Activated naive CD4-positive, alpha-beta T cell treated with anti-CD3 and anti-CD28 coated beads for 36 hours (primary cell): ENCODE data around the gene FNDC3A. TPM values are rescaled to one million over a fixed set of nuclear protein-coding genes. Genes with fewer than 3 reads are reported as not detected.
"Not testable (repeated sequence)": the region's sequence is repeated elsewhere in the genome, so short reads cannot be mapped to it uniquely, and the experiment has no call there.

ENCODE experiments used
- CTCF ChIA-PET: fragments of 350-600 bp; sonication (Branson Sonifier 250); formaldehyde crosslinking; loops from one replicate; lab custom pipeline; 2021; ENCODE audit warnings: antibody characterized with exemption; lab: Charles Lee
- DNase-seq: peaks from one replicate; pipeline ENCODE4 v3.0.0-alpha.2; 2020
- H3K27ac Mint-ChIP-seq: one replicate; pipeline ENCODE4 v1.8.0; 2021; ENCODE audit warnings: mild to moderate bottlenecking, mixed read lengths
- H3K27me3 Mint-ChIP-seq: one replicate; pipeline ENCODE4 v1.8.0; 2021; ENCODE audit warnings: low read depth, mixed read lengths
- H3K36me3 Mint-ChIP-seq: one replicate; pipeline ENCODE4 v1.8.0; 2021; ENCODE audit warnings: low read depth, mixed read lengths
- H3K4me1 Mint-ChIP-seq: one replicate; pipeline ENCODE4 v1.8.0; 2021; ENCODE audit warnings: low read depth, mixed read lengths
- H3K4me3 Mint-ChIP-seq: one replicate; pipeline ENCODE4 v1.8.0; 2021; ENCODE audit warnings: mild to moderate bottlenecking, moderate library complexity, mixed read lengths
- H3K9me3 Mint-ChIP-seq: one replicate; pipeline ENCODE4 v1.8.0; 2021; ENCODE audit warnings: mixed read lengths
- intact Hi-C: fragments of 100-400 bp; cut with micrococcal nuclease; formaldehyde crosslinking; loops from one replicate; pipeline ENCODE4 v1.15.1; 2023
- total RNA-seq, 2 experiments: library from RNA; stranded (reverse); gene quantifications; one replicate each; pipeline ENCODE4 v1.2.3, GENCODE V29; 2021

FNDC3A gene
- total RNA-seq, 2 experiments from 2014 or later, result 17.1 to 18.3 TPM

- CTCF ChIA-PET, result no interaction called here
- no peak overlapping the region for H3K4me3 Mint-ChIP-seq
- no peak overlapping the region for H3K27ac Mint-ChIP-seq
- peaks cover 39% of the 10 kb centered on the region for H3K36me3 Mint-ChIP-seq
- H3K27me3 Mint-ChIP-seq, result no peaks in the 10 kb centered on the region
- intact Hi-C loops, result no loop called here
- H3K4me1 Mint-ChIP-seq, result peaks cover 38% of the 10 kb centered on the region
- no peak for DNase-seq
- H3K9me3 Mint-ChIP-seq, result no peaks in the 10 kb centered on the region
Observed at GRCh38 chr13:49046519-49046918, 70.8 kb downstream of the FNDC3A start.

GRCh38 chr13:49052813-49053212, 77.1 kb downstream of the FNDC3A start:
- no peak for DNase-seq
- Mint-ChIP-seq H3K27ac (no peak overlapping the region), H3K36me3 (peaks cover 22% of the 10 kb centered on the region), H3K4me1 (peaks cover 20% of the 10 kb centered on the region), H3K4me3 (no peak overlapping the region), H3K9me3 (no peaks in the 10 kb centered on the region), H3K27me3 (no peaks in the 10 kb centered on the region)
- intact Hi-C loops, result no loop called here
- CTCF ChIA-PET, result no interaction called here

GRCh38 chr13:49053215-49053614, 77.5 kb downstream of the FNDC3A start:
- peaks cover 20% of the 10 kb centered on the region for H3K4me1 Mint-ChIP-seq
- H3K4me3 Mint-ChIP-seq, result no peak overlapping the region

GRCh38 chr13:49053906-49054305, 78.2 kb downstream of the FNDC3A start:
- intact Hi-C loops, result no loop called here
- CTCF ChIA-PET, result interaction anchor here (0.6 kb wide), 1 partner anchor 9 kb away, joined by 3 read pairs; no protein-coding TSS in a partner anchor
- Mint-ChIP-seq H3K36me3 (peaks cover 23% of the 10 kb centered on the region), H3K27me3 (no peaks in the 10 kb centered on the region), H3K4me3 (no peak overlapping the region), H3K9me3 (no peaks in the 10 kb centered on the region), H3K27ac (no peak overlapping the region), H3K4me1 (peaks cover 15% of the 10 kb centered on the region)
- DNase-seq, result no peak

More at GRCh38 chr13:49053215-49053614, 77.5 kb downstream of the FNDC3A start:
- intact Hi-C loops, result no loop called here
- no peak overlapping the region for H3K27ac Mint-ChIP-seq
- no peak for DNase-seq
- H3K27me3 Mint-ChIP-seq, result no peaks in the 10 kb centered on the region
- no peaks in the 10 kb centered on the region for H3K9me3 Mint-ChIP-seq
- CTCF ChIA-PET, result interaction anchor here (0.6 kb wide), 1 partner anchor 8 kb away, joined by 3 read pairs; no protein-coding TSS in a partner anchor
- H3K36me3 Mint-ChIP-seq, result peaks cover 26% of the 10 kb centered on the region

GRCh38 chr13:49055021-49055420, 79.3 kb downstream of the FNDC3A start:
- Mint-ChIP-seq H3K4me1 (peaks cover 10% of the 10 kb centered on the region), H3K27me3 (no peaks in the 10 kb centered on the region), H3K9me3 (no peaks in the 10 kb centered on the region), H3K36me3 (peaks cover 20% of the 10 kb centered on the region), H3K4me3 (no peak overlapping the region), H3K27ac (no peak overlapping the region)
- no peak for DNase-seq
- CTCF ChIA-PET, result no interaction called here
- intact Hi-C loops, result no loop called here

- Mint-ChIP-seq H3K27ac (no peak overlapping the region), H3K4me1 (peaks cover 6% of the 10 kb centered on the region), H3K36me3 (peaks cover 11% of the 10 kb centered on the region), H3K9me3 (no peaks in the 10 kb centered on the region), H3K4me3 (no peak overlapping the region), H3K27me3 (no peaks in the 10 kb centered on the region)
- CTCF ChIA-PET, result no interaction called here
- no peak for DNase-seq
- intact Hi-C loops, result no loop called here
Observed at GRCh38 chr13:49057176-49057575, 81.5 kb downstream of the FNDC3A start.

GRCh38 chr13:49058761-49059160, 83.0 kb downstream of the FNDC3A start:
- peaks cover 14% of the 10 kb centered on the region for H3K36me3 Mint-ChIP-seq
- H3K9me3 Mint-ChIP-seq, result no peaks in the 10 kb centered on the region
- H3K4me1 Mint-ChIP-seq, result peaks cover 9% of the 10 kb centered on the region
- intact Hi-C loops, result no loop called here
- H3K4me3 Mint-ChIP-seq, result no peak overlapping the region
- no peak for DNase-seq
- no peaks in the 10 kb centered on the region for H3K27me3 Mint-ChIP-seq
- H3K27ac Mint-ChIP-seq, result no peak overlapping the region
- CTCF ChIA-PET, result interaction anchor here (0.5 kb wide), 1 partner anchor 8 kb away, joined by 3 read pairs; no protein-coding TSS in a partner anchor

- DNase-seq, result no peak
- no peak overlapping the region for H3K27ac Mint-ChIP-seq
- peaks cover 9% of the 10 kb centered on the region for H3K4me1 Mint-ChIP-seq
- no peaks in the 10 kb centered on the region for H3K27me3 Mint-ChIP-seq
- peaks cover 11% of the 10 kb centered on the region for H3K36me3 Mint-ChIP-seq
- H3K4me3 Mint-ChIP-seq, result no peak overlapping the region
- no peaks in the 10 kb centered on the region for H3K9me3 Mint-ChIP-seq
- intact Hi-C loops, result no loop called here
- CTCF ChIA-PET, result no interaction called here
Observed at GRCh38 chr13:49060678-49061387, 85.1 kb downstream of the FNDC3A start.

- H3K27me3 Mint-ChIP-seq, H3K4me3 Mint-ChIP-seq, H3K9me3 Mint-ChIP-seq, H3K4me1 Mint-ChIP-seq, DNase-seq, intact Hi-C loops, H3K27ac Mint-ChIP-seq, H3K36me3 Mint-ChIP-seq, CTCF ChIA-PET: not testable (repeated sequence)
Observed at GRCh38 chr13:49061388-49061752, 85.7 kb downstream of the FNDC3A start.

GRCh38 chr13:49062297-49062896, 86.7 kb downstream of the FNDC3A start:
- DNase-seq, result no peak
- H3K27ac Mint-ChIP-seq, result no peak overlapping the region
- no peaks in the 10 kb centered on the region for H3K9me3 Mint-ChIP-seq
- H3K27me3 Mint-ChIP-seq, result no peaks in the 10 kb centered on the region
- CTCF ChIA-PET, result interaction anchor here (0.7 kb wide), 1 partner anchor 296 kb away, joined by 4 read pairs; no protein-coding TSS in a partner anchor
- H3K4me1 Mint-ChIP-seq, result peaks cover 9% of the 10 kb centered on the region
- no peak overlapping the region for H3K4me3 Mint-ChIP-seq
- peaks cover 11% of the 10 kb centered on the region for H3K36me3 Mint-ChIP-seq
- intact Hi-C loops, result no loop called here

GRCh38 chr13:49063011-49063410, 87.3 kb downstream of the FNDC3A start:
- CTCF ChIA-PET, result interaction anchor here (0.7 kb wide), 1 partner anchor 296 kb away, joined by 4 read pairs; no protein-coding TSS in a partner anchor
- intact Hi-C loops, result no loop called here
- Mint-ChIP-seq H3K4me3 (no peak overlapping the region), H3K36me3 (peaks cover 10% of the 10 kb centered on the region), H3K27ac (no peak overlapping the region), H3K4me1 (peaks cover 9% of the 10 kb centered on the region), H3K27me3 (no peaks in the 10 kb centered on the region), H3K9me3 (no peaks in the 10 kb centered on the region)
- DNase-seq, result no peak

GRCh38 chr13:49063497-49063896, 87.8 kb downstream of the FNDC3A start:
- DNase-seq, result no peak
- no peak overlapping the region for H3K27ac Mint-ChIP-seq
- H3K36me3 Mint-ChIP-seq, result peaks cover 11% of the 10 kb centered on the region
- no peak overlapping the region for H3K4me3 Mint-ChIP-seq
- CTCF ChIA-PET, result no interaction called here
- H3K9me3 Mint-ChIP-seq, result no peaks in the 10 kb centered on the region
- H3K27me3 Mint-ChIP-seq, result no peaks in the 10 kb centered on the region
- intact Hi-C loops, result no loop called here
- peaks cover 9% of the 10 kb centered on the region for H3K4me1 Mint-ChIP-seq

- Mint-ChIP-seq H3K9me3 (no peaks in the 10 kb centered on the region), H3K4me3 (no peak overlapping the region)
- CTCF ChIA-PET, result no interaction called here
Observed at GRCh38 chr13:49064476-49064875, 88.8 kb downstream of the FNDC3A start.

More at GRCh38 chr13:49064476-49064875, 88.8 kb downstream of the FNDC3A start:
- Mint-ChIP-seq H3K4me1 (peaks cover 9% of the 10 kb centered on the region), H3K27ac (no peak overlapping the region), H3K36me3 (peaks cover 14% of the 10 kb centered on the region), H3K27me3 (no peaks in the 10 kb centered on the region)
- no peak for DNase-seq
- intact Hi-C loops, result no loop called here
